Mucosa of gallbladder (tissue), 1 donor: ENCODE measurements around the gene BLVRB. TPM values are rescaled to one million over a fixed set of nuclear protein-coding genes. Genes with fewer than 3 reads are reported as not detected.
A peak's percentile ranks its signal among the peaks of the same experiment; 100 is the strongest.
"Not testable (repeated sequence)": the region's sequence is repeated elsewhere in the genome, so short reads cannot be mapped to it uniquely, and the experiment has no call there.

ENCODE experiments used
- DNase-seq: peaks from one replicate; pipeline ENCODE4 v3.0.0-alpha.2; 2020; ENCODE audit warnings: low spot score
- total RNA-seq: library from RNA; stranded (reverse); gene quantifications from one replicate; pipeline ENCODE4 v1.2.1, GENCODE V29; 2021
- donor health status: DM: no; HTN: no; CAD: no.

BLVRB gene
- total RNA-seq: 65.9 TPM

- peak; percentile 100 for DNase-seq
These were observed at the start of gene BLVRB for GRCh38 chr19:40465557-40466218. TSS of gene BLVRB (minus strand) at chr19:40465745. CDS start at chr19:40465688, 57 bp downstream.

GRCh38 chr19:40513741-40514315 lies 48.3 kb upstream of the BLVRB start:
- no peak for DNase-seq

- DNase-seq: no peak
These were observed 47.8 kb upstream of the BLVRB start for GRCh38 chr19:40513345-40513678.

GRCh38 chr19:40512473-40513344 lies 47.2 kb upstream of the BLVRB start:
- DNase-seq: no peak

GRCh38 chr19:40512110-40512472 lies 46.5 kb upstream of the BLVRB start:
- no peak for DNase-seq

- DNase-seq: no peak
These were observed 45.9 kb upstream of the BLVRB start for GRCh38 chr19:40511487-40511886.

- DNase-seq: no peak
These were observed 45.1 kb upstream of the BLVRB start for GRCh38 chr19:40510526-40511115.

- no peak for DNase-seq
These were observed 43.3 kb upstream of the BLVRB start for GRCh38 chr19:40508739-40509260.

- DNase-seq: no peak
These were observed 42.3 kb upstream of the BLVRB start for GRCh38 chr19:40507892-40508291.

GRCh38 chr19:40506099-40506498 lies 40.6 kb upstream of the BLVRB start:
- no peak for DNase-seq

GRCh38 chr19:40503320-40503695 lies 37.8 kb upstream of the BLVRB start:
- DNase-seq: no peak

GRCh38 chr19:40502647-40503319 lies 37.2 kb upstream of the BLVRB start:
- no peak for DNase-seq

- DNase-seq: no peak
These were observed 36.5 kb upstream of the BLVRB start for GRCh38 chr19:40502081-40502480.

GRCh38 chr19:40501599-40501998 lies 36.1 kb upstream of the BLVRB start:
- DNase-seq: no peak

GRCh38 chr19:40500678-40501530 lies 35.4 kb upstream of the BLVRB start:
- not testable (repeated sequence) for DNase-seq

GRCh38 chr19:40499320-40499719 lies 33.8 kb upstream of the BLVRB start:
- no peak for DNase-seq

- DNase-seq: no peak
These were observed 31.7 kb upstream of the BLVRB start for GRCh38 chr19:40497214-40497613.

GRCh38 chr19:40494191-40494838 lies 28.8 kb upstream of the BLVRB start:
- no peak for DNase-seq

- DNase-seq: no peak
These were observed 28.2 kb upstream of the BLVRB start for GRCh38 chr19:40493778-40494177.

GRCh38 chr19:40492274-40492673 lies 26.7 kb upstream of the BLVRB start:
- no peak for DNase-seq
